Measurements from ENCODE around the gene ZNF560.
"Not testable (repeated sequence)": the region's sequence is repeated elsewhere in the genome, so short reads cannot be mapped to it uniquely, and the experiment has no call there.

Gene ZNF560

DNA sequence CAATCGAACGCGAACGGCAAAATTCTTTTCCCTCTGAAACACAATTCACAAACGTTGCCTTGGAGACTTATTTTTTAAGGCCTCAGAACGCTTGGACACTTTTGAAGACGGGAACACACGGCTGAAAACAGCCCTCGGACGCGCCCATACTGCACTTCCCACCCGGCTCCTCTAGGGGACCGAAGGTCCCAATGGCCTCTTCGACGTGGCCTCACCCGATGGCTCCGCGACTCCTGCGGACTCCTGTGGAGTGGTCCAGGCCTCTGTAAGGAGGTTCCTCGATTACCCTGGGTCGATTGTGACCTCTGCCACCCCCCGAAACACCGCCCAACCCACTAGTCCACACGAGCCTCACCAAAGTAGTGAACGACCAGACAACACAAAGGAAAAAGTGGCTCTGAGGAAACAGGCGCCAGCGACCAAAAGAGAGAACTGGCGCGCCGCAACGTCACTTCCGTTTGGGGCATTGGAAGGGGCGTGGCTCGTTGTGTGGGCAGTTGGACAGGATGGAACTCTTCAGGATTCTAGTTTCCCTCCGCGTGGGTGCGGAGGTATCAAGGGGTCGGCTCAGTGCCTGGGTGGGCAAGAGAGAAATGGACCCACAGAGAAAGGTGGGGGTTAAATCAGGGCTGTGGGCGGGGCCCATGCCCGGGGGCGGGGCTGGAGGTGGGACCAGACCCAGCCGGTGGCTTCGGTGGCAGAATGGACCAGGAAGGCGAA, at the start of gene ZNF560:
TSS of gene ZNF560 (minus strand) at position 434 of the 720 bp plus-strand sequence. CDS start 23,303 bp downstream, outside the sequence.
- in situ Hi-C loops (cut with MboI; ENCODE audit: low sequenced_read_pairs), result no loop called here

DNA sequence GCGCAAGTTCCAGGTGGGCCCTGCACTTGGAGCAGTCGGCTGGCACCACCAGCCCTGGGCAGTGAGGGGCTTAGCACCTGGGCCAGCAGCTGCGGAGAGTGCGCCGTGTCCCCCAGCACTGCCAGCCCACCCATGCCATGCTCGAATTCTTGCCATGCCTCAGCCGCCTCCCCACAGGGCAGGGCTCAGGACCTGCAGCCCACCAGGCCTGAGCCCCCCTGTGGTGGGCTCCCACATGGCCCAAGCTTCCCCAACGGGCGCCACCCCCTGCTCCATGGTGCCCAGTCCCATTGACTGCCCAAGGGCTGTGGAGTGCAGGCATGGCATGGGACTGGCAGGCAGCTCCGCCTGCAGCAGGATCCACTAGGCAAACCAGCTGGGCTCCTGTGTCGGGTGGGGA, 49.5 kb upstream of the ZNF560 start:
- in situ Hi-C loops (cut with MboI; ENCODE audit: low sequenced_read_pairs), result no loop called here

DNA sequence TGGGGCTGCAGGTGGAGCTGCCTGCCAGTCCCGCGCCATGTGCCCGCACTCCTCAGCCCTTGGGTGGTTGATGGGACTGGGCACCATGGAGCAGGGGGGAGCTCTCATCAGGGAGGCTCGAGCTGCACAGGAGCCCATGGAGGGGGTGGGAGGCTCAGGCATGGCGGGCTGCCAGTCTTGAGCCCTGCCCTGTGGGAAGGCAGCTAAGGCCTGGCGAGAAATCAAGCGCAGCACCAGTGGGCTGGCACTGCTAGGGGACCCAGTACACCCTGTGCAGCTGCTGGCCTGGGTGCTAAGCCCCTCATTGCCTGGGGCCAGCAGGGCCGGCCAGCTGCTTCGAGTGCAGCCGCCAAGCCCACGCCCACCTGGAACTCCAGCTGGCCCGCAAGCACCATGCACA, 42.9 kb upstream of the ZNF560 start:
- in situ Hi-C loops (cut with MboI; ENCODE audit: low sequenced_read_pairs), result not testable (repeated sequence)

DNA sequence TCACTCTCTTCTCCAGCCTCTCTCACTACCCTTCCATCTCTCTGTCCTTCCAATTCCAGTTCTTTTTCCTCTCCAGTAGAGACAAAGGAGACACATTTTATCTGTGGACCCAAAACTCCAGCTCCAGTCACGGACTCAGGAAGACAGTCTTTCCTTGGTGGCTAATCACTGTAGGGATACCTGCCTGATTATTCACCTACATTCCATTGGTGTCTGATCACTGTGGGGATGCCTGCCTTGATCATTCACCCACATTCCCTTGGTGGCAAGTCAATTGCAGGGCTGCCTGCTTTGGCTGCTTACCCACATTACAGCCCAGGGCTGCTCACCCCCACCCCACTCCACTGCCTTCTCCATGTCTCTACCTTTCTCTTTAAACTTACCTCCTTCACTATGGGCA, 41.5 kb upstream of the ZNF560 start:
- in situ Hi-C loops (cut with MboI; ENCODE audit: low sequenced_read_pairs), result not testable (repeated sequence)

DNA sequence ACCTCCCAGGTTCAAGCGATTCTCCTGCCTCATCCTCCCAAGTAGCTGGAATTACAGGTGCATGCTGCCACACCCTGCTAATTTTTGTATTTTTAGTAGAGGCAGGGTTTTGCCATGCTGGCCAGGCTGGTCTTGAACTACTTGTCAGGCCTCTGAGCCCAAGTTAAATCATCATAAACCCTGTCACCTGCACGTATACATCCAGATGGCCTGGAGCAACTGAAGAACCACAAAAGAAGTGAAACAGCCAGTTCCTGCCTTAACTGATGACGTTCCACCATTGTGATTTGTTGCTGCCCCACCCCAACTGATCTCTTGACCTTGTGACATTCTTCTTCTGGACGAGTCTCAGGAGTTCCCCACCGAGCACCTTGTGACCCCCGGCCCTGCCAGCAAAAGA, 40.8 kb upstream of the ZNF560 start:
- in situ Hi-C loops (cut with MboI; ENCODE audit: low sequenced_read_pairs), result not testable (repeated sequence)

DNA sequence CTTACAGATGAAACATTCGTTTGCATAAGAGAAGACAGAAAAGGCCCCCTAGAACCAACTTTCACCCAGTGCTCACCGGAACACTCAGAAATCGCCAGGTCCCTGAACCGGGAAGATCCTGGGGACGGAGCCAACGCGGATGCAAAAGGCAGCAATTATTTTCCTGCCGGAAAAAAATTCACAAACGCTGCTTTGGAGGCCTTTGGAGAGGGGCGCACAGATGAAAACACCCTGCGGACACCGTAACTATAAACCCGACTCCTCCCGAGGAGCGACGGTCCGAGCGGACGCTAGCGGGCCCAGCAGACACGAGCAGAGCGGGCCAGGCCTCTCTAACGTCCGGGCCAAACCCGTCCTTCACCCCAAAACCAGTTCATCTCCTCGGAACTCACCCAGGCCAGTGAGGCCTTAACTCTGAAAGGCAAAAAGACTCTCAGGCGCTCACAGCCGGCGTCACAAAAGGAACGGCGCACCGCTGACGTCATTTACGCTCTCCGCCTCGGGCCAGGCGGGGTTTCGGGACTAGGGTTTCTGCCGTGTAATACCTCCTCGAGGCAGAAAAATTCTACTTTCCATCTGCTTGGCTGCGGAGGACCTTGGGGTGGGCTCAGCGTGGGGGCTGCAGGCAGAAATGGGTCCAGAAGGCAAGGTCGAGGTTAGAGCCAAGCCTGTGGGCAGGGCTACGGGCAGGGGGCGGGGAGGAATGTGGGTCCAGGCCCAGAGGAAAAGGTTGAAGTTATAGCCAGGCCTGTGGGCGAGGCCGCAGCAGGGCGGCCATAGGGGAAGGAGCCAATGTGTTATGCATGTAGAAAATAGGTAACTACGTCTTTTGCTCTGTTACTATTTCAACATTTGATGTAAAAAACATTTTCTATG, 40.0 kb upstream of the ZNF560 start, which contains the start of gene ZNF426:
TSS of gene ZNF426 (minus strand) at position 463 of the 876 bp plus-strand sequence. CDS start 2,413 bp downstream, outside the sequence.
- in situ Hi-C loops (cut with MboI; ENCODE audit: low sequenced_read_pairs), result no loop called here

DNA sequence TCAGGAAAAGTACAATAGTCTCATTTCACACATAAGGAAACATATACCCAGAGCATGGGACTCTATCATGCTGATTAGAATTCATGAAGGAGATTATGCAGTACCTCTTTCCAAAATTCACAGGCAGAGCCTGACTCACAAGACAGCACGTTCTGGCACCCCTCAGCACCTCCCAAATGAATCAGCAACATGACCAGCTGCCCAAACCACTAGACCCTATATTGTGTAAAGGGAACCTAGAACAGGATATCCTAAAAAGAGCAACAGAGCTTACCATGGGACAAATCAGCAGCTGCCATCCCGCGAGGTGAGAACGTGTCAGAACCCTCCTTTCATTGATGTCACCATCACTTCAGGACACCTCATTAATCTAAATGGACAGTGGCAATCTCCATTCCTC, 37.5 kb upstream of the ZNF560 start:
- in situ Hi-C loops (cut with MboI; ENCODE audit: low sequenced_read_pairs), result no loop called here

DNA sequence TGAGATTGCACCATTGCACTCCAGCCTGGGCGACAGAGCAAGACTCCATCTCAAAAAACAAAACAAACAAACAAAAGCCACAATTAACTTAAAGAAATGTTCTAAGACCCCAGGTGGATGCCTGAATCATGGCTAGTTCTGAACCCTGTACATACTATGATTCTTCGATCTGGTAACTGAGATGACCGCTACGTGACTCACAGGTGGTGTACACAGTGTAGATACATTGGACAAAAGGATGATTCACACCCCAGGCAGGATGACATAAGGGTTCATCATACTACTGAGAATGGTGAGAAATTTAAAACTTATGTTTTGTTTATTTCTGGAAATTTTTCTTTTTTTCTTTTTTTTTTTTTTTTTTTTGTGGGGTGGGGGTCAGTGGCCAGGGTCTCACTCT, 33.5 kb upstream of the ZNF560 start:
- in situ Hi-C loops (cut with MboI; ENCODE audit: low sequenced_read_pairs), result no loop called here

DNA sequence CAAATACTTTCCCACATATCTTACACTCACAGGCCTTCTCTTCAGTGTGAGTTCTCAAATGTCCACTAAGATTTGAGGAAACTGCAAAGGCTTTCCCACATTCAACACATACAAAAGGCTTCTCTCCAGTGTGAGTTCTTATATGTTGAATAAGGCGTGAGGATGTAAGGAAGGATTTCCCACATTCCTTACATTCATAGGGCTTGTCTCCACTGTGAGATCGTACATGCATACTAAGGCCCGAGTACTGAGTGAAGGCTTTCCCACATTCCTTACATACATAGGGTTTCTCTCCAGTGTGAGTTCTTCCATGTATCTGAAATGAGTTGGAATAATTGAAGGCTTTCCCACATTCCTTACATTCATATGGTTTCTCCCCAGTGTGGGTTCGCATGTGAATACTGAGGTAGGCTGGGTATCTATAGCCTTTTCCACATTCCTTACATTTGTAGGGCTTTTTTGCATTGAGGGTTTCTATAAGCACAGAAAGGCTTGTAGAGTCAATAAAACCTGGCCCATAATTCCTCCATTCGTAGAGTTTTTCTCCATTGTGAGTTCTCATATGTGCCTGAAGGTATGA, 30.4 kb upstream of the ZNF560 start:
- in situ Hi-C loops (cut with MboI; ENCODE audit: low sequenced_read_pairs), result no loop called here

DNA sequence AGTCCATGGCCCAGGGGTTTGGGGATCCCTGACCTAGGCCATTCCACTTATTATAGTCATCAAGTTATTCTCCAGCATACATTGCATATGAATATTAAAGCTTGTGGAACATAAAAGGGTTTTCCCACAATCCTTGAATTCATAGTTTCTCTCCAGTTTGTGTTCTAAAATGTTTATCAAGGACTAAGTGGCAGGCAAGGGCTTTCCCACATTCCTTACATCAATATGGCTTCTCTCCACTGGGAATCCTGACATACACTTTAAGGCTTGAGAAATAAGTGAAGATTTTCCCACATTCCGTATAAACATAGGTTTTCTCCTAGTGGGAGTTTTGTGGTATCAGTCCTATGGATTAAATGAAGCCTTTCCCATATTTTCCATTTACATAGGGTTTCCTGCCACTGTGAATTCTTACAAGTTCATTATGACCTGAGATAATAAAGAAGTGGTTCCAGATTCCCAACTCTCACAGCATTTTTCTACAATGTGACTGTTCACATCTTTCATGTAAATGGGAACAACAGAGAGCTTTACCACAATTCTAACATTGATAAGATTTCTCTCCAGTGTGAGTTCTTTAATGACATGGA, 25.6 kb upstream of the ZNF560 start:
- in situ Hi-C loops (cut with MboI; ENCODE audit: low sequenced_read_pairs), result no loop called here

DNA sequence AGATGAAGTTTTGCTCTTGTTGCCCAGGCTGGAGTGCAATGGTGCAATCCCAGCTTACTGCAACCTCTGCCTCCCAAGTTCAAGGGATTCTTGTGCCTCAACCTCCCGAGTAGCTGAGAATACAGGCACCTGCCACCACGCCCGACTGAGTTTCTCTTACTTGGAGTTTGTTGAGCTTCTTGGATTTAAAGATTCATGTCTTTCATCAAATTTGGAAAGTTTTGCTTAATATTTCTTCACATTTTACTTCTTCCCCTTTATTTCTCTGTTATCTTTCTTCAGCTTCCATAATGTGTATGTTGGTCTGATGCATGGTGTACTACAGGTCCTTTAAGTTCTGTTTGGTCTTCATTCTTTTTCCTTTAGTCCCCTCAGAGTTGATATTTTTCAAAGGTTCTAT, 8.9 kb upstream of the ZNF560 start:
- in situ Hi-C loops (cut with MboI; ENCODE audit: low sequenced_read_pairs), result no loop called here

DNA sequence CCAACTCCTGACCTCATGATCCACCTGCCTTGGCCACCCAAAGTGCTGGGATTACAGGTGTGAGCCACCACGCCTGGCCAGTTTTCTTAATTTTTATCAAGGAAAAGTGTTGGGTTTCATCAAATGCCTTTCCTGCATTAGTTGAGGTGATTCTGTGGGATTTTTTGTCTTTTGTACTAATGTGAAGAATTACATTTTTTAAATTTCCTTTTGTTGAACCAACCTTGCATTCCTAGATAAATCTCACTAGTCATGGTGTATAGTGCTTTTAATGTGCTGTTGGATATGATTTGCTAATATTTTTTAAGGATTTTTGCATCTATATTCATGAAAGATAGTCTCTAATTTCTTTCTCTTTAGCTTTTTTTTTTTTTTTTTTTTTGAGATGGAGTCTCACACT, 2.4 kb upstream of the ZNF560 start:
- in situ Hi-C loops (cut with MboI; ENCODE audit: low sequenced_read_pairs), result no loop called here

DNA sequence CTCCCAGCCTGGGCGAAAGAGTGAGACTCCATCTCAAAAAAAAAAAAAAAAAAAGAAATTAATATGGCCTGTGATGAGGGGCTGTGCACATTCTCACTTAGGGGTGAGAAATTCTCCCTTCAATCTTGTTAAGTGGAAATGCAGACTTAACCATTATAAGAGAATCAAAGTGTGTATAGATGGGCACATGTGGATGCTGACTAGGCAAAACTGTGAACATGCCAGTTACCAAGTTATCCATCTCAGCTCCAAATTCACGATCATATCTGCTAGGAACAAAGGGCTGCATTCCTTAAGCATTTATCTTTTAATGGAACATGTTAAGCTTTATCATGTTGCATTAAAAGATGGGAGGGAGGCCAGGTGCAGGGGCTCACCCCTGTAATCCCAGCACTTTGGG, 4.3 kb downstream of the ZNF560 start:
- in situ Hi-C loops (cut with MboI; ENCODE audit: low sequenced_read_pairs), result no loop called here

DNA sequence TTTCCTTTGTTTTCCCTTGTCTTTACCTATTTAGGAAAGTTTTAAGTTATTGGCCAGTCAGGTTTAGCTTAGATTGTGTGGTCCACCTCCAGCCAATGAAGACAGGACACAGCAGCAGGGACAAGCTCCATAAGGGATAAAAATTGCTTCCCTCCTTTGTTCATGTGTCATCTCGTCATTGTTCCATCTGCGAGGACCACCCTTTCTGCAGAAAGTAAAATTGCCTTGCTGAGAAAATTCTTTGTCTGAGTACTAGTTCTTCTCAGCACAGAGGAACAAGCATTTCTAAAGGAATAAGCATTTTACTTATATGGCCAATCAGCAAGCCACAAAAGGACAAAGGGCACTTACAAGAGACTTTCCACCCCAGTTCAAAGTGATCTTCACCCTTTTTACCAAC, 11.4 kb downstream of the ZNF560 start:
- in situ Hi-C loops (cut with MboI; ENCODE audit: low sequenced_read_pairs), result no loop called here

DNA sequence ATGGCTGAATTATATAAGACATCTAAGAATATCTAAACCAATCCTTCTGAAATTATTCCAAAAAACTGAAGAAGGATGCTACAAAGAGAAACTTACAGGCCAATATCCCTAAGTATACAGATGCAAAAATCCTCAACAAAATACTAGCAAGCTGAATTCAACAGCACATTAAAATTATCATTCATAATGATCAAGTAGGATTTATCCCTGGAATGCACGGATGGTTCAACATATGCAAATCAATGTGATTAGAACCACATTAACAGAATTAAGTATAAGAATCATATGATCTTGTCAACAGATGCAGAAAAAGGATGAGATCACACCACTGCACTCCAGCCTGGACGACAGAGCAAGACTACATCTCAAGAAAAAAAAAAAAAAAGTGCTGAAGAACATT, 13.3 kb downstream of the ZNF560 start:
- in situ Hi-C loops (cut with MboI; ENCODE audit: low sequenced_read_pairs), result no loop called here

DNA sequence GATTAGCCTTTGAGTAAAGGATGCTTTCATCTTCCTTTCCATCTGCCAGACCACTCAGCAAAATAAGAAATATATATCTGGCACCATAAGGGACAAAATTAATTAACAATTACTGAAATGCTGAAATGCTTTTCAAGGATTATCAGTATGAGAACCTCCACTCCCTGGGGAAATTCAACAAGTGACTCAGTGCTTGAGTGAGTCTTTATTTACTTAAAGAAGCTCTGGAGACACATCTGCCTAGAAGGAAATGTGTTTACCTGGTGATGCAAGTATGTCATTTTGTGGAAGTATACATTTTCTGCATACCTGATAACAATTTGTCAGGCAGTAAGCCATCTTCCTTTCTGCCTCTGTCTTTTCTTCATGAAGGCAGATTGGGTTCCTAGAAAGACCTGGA, 23.4 kb downstream of the ZNF560 start:
- in situ Hi-C loops (cut with MboI; ENCODE audit: low sequenced_read_pairs), result no loop called here

DNA sequence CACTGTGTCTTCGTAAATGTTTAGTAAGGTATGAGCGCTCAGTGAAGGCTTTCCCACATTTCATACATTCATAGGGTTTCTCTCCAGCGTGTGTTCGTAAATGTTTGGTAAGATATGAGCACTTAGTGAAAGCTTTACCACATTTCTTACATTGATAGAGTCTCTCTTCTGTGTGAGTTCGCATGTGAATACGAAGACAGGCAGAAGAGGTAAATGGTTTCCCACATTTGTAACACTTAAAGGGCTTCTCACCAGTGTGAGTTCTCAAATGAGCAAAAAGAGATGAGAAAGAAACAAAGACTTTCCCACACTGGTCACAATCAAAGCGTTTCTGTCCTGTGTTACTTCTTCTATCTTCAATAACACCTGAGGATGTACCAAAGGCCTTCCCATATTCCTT, 31.3 kb downstream of the ZNF560 start:
- in situ Hi-C loops (cut with MboI; ENCODE audit: low sequenced_read_pairs), result no loop called here

DNA sequence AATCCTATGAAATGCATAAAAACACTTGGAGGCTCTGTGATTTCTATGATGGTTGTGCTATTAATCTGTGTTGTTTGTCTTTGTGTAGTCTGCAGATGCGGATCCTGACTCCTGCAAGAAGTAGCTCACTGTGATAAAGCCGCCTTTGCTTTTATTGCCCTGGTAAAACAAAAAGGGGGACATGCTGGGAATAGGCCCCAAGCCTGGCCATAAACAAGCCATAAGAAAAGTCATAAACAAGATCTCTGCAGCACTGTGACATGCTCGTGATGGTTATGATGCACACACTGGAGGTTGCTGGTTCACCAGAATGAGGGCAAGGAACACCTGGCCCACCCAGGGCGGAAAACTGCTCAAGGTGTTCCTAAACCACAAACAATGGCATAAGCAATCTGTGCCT, 36.5 kb downstream of the ZNF560 start:
- in situ Hi-C loops (cut with MboI; ENCODE audit: low sequenced_read_pairs), result no loop called here

DNA sequence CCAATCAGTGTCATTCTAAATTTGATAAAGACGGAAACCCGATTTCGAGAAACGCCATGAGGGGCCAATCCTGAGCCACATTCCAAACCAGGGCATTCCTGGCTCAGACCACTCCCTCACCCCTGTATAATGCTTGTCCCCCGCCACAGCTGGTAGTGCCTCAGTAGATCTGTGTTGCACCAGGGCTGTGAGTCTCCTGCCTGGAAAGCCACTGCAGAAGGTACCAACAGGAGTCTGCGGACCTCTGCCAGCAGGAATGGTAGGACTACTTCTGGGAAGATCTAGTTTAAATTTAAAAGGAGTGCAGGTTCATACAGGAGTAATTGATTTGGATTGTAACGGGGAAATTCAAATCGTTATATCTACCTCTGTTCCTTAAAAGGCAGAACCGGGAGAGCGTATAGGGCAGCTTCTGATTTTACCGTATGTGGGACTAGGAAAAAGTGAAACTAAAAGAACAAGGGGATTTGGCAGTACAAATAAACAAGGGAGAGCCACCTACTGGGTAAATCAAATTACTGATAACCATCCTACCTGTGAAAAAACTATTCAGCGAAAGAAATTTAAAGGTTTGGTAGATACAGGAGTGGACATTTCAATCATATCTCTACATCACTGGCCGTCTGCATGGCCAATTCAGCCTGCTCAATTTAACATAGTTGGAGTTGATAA, 42.3 kb downstream of the ZNF560 start:
- in situ Hi-C loops (cut with MboI; ENCODE audit: low sequenced_read_pairs), result no loop called here

DNA sequence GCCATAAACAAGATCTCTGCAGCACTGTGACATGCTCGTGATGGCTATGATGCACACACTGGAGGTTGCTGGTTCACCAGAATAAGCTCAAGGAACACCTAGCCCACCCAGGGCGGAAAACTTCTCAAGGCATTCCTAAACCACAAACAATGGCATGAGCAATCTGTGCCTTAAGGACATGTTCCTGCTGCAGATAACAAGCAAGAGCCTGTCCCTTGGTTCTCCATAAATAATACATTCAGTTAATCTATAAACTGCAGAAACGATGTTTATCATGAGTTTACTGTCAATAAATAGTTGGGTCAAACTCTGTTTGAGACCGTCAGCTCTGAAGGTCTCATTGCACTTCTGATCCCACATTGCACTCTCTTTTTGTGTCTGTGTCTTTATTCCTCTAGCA, 44.5 kb downstream of the ZNF560 start:
- in situ Hi-C loops (cut with MboI; ENCODE audit: low sequenced_read_pairs), result no loop called here

DNA sequence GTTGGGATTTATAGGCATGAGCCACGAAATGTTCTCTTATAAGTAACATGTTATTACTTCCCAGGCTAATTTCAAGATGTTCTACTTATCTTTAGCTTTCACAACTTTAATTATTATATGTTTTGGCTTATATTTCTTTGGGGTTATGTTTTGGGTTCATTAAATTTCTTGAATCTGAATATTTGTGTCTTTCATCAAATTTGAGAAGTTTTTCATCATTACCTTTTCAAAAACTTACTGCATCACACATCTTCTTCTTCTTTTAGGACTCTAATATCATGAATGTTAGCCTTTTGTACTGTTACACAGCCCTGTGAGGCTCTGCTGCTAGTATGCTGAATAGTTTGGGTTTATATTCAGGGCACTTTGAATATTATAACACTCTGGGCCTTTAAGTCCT, 53.4 kb downstream of the ZNF560 start:
- in situ Hi-C loops (cut with MboI; ENCODE audit: low sequenced_read_pairs), result no loop called here
